Measurements from ENCODE around the gene GMPPB. TPM values are rescaled to one million over a fixed set of nuclear protein-coding genes. Genes with fewer than 3 reads are reported as not detected.
A peak's percentile ranks its signal among the peaks of the same experiment; 100 is the strongest.
"Not testable (repeated sequence)": the region's sequence is repeated elsewhere in the genome, so short reads cannot be mapped to it uniquely, and the experiment has no call there.

GMPPB gene
- total RNA-seq, 2 donors from 2014 or later = 54.2 to 78.4 TPM

- no peak for ATAC-seq
- intact Hi-C loops (cut with DNase I, micrococcal nuclease) = loop anchor here in 1 of 2 donors (5.0 kb wide), 1 partner anchor 135 kb away; no protein-coding TSS in a partner anchor
Observed at GRCh38 chr3:49702672-49703071, 21.1 kb downstream of the GMPPB start.

DNA sequence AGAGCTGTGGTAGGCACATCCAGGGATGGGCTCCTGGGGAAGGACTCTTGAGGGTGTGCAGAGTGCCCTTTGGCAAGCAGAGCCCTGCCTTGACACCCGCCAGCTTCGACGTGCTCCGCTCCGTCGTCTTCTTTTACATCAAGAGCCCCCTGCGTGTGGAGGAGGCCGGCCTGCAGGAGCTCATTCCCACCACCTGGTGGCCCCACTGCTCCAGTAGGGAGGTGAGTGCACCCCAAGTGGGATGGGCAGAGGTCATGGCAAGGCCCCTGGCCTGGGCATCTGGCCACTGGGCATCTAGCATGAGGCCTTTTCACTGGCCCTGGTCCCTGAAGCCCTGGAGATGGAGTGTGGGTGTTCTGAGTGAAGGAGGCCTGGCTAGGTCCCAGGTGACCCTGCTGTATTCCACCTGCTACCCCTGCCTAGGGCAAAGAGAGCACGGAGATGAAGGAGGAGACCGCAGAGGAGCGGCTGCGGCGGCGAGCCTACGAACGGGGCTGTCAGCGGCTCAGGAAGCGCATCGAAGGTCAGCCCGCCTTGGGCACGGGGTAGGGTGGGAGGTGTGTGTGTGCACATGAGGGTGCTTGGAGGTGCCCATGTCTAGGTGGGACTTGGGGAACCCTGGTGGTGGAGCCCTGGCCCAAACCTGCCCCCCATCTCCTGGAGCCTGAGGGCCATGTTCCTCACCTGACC is 22.2 kb downstream of the GMPPB start:
- intact Hi-C loops (cut with DNase I, micrococcal nuclease) = loop anchor here in 1 of 2 donors (5.0 kb wide), 1 partner anchor 136 kb away; no protein-coding TSS in a partner anchor
- ATAC-seq = no peak

More at GRCh38 chr3:49702672-49703071, 21.1 kb downstream of the GMPPB start:
- no peak for DNase-seq

DNA sequence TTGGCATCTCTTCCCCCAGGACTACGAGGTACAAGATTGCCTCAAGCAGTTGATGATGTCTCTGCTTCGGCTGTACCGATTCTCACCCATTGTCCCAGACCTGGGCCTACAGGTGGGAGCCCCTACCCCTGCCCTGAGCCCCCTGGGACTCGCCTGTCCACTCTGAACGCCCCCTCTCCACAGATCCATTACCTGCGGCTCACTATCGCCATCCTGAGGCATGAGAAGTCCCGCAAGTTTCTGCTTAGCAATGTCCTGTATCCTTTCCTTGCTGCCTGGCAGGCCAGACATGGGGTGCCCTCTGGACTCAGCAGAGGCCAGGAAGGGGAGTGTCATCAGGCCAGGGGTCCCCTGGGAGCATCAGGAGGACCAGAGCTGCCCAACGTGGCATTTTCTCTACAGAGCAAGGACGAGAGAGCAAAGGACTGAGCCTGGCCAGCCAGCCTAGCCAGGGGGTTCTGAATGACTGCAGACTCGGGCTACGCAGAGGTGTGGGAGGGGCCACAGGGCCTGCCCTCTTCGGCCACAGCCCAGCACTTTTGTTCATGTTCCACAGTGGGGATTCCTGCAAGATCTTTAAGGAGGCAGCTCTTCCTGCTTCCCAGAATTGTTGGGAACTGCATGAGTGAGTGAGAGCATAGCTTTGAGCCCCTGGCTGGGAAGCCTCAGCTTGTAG is 23.2 kb downstream of the GMPPB start:
- DNase-seq (no peak), ATAC-seq (no peak)
- intact Hi-C loops (cut with DNase I, micrococcal nuclease) = loop anchor here in 1 of 2 donors (5.0 kb wide), 1 partner anchor 137 kb away; no protein-coding TSS in a partner anchor

More for the DNA sequence above, 22.2 kb downstream of the GMPPB start:
- DNase-seq = no peak

DNA sequence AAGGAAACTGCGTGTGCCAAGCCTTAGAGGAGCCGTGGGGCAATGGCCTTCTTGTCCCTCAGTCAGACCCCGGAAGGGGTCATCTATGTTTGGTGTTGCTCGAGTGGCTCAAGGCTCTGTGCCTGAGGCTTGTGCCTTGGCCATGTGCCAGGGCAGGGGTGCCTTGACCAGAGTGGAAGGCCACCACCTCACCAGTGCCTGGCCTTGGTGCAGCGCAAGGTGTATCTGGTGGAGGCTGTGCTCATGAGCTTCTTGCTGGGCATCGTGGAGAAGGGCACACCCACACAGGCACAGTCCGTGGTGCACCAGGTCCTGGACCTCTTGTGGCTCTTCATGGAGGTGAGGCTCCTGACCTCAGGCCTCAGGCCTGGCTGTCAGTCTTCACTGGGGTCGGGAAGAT is 23.7 kb downstream of the GMPPB start:
- DNase-seq (no peak), ATAC-seq (no peak)
- intact Hi-C loops (cut with DNase I, micrococcal nuclease) = loop anchor here in 1 of 2 donors (5.0 kb wide), 1 partner anchor 137 kb away; no protein-coding TSS in a partner anchor

GRCh38 chr3:49699281-49699979 is 24.3 kb downstream of the GMPPB start:
- intact Hi-C loops (cut with DNase I, micrococcal nuclease) = no loop called here
- ATAC-seq (no peak), DNase-seq (no peak)

GRCh38 chr3:49695350-49696015 is 28.3 kb downstream of the GMPPB start:
- peak; percentile 19 for ATAC-seq
- DNase-seq; intact Hi-C loops (cut with DNase I, micrococcal nuclease): not testable (repeated sequence)

- DNase-seq; ATAC-seq; intact Hi-C loops (cut with DNase I, micrococcal nuclease): not testable (repeated sequence)
Observed at GRCh38 chr3:49694409-49695070, 29.2 kb downstream of the GMPPB start.

DNA sequence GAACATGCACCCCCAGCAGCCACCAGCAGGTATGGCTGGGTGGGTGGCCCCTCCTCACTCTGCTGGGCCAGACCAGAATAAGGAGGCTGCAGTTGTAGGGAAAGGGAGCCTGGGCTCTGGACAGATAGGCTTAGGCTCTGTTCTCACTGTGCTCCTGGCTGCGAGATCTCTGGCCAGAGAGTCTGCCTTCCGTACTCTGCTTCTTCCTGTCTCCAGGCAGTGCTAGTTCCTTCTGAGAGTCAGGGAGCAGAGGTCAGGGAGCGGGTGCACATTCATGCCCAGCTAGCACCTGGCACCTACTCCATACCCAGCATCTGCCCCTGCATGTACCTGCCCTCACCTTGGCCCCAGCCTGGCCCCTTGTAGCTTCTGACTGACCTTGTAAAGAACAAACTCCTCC is 32.3 kb downstream of the GMPPB start:
- DNase-seq; intact Hi-C loops (cut with DNase I, micrococcal nuclease): not testable (repeated sequence)
- peak; percentile 55 for ATAC-seq

DNA sequence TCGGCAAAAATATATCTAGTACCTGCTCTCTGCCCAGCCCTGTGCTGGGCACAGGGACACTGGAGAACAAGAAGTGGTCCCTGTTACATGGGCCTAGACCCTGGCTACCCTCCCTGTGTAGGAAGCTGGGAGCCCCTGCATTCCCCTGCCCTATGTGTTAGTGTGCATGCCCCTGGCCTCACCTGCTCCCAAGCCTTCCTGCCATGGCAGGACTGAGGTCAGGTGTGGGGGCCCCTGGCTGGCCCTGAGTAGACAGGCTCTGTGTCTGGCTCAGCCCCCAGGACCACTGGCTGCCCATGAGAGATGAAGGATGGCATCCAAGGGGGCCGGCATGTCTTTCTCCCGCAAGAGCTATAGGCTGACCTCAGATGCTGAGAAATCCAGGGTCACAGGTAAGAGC is 32.9 kb downstream of the GMPPB start:
- DNase-seq; ATAC-seq; intact Hi-C loops (cut with DNase I, micrococcal nuclease): not testable (repeated sequence)

DNA sequence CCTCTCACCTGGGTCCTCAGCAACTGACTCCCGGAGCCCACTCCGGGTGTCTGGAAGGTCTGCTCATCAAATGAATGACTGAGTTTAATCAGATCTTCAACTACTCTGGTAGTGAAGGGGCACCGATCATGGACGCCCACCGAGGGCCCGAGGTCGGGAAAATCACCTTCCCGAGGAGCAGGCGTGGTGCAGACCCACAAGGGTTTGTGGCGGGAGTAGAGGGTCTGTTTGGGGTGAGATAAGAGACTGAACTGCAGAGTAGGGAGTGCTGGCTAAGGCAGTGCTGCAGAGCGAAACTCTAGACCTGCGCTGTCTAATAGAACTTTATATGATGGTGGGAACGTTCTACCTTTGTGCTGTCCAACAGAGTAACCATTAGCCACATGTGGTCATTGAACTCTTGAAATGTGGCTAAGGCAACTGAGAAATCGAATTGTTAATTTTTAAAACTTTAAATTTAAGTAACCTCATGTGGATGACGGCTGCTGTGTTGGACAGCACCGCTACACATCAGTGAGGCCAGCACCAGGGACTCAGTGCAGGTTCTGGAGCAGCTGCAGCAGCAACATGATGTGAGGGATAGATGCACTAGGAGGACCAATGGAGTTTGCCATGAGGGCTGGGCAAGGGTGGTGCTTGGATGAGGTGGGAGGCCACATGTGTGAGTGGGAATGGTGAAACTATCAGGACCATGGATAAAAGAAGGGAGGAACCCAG is 33.7 kb downstream of the GMPPB start:
- intact Hi-C loops (cut with DNase I, micrococcal nuclease); ATAC-seq; DNase-seq: not testable (repeated sequence)

- DNase-seq (peak; percentile 86 to 93), ATAC-seq (peak; percentile 70)
- intact Hi-C loops (cut with DNase I, micrococcal nuclease) = no loop called here
Observed at GRCh38 chr3:49689046-49689907, 34.5 kb downstream of the GMPPB start, which contains the start of the genes MST1 and RNF123. TSS of gene MST1 (minus strand) at chr3:49689474. CDS start at chr3:49688691, 783 bp downstream. TSS of gene RNF123 (plus strand) at chr3:49689557. CDS start at chr3:49691166, 1,609 bp downstream.

DNA sequence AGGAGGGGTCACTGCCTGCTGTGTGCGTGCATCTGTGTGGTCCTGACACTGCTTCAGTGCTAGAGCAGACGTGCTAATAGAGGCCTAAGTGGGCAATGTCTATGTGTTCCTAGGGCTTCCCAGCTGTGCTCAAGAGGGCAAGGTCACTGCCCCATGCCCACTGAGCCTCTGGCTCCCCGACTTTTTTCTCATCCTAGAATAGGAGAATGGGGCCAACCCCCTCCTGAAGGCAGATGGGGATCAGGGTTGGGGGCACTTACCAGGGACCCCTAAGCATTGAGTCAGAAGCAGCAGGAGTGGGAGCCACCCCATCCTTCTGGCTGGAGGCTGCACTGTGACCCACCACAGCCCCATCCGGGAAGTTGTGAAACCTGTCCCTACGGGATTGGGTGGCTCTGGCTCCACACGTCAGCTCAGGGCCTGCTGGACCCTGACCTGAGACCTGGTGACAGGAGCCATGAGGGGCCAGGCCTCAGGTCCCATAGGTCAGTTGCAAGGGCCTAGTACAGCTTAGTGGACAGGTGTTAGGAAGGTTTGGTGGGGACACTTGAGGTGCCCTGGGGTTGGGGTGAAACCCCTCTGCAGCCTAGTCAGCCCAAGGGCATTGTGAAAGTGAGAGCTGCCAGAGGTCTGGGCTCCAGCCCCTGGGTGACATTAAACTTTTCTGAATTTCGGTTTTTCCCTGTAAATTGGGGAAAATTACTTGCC is 35.3 kb downstream of the GMPPB start:
- intact Hi-C loops (cut with DNase I, micrococcal nuclease); ATAC-seq; DNase-seq: not testable (repeated sequence)

DNA sequence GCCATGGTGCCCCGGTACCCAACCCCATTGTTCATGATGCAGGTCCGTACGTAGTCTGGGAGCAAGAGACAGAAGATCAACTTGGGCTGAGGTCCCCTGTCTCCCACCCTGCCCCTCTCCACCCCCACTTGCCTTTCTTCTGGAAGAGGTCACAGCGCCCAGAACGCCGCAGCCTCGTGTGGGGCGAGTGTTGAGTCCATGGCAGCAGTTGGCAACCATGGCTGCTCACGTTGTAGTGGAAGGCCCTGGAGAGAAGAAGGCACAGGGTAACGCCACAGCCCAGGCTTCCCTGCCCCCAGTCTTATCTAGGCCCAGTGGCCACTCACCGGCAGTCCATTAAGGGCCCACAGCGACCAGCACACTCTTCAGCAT is 36.3 kb downstream of the GMPPB start:
- DNase-seq; ATAC-seq; intact Hi-C loops (cut with DNase I, micrococcal nuclease): not testable (repeated sequence)

- intact Hi-C loops (cut with DNase I, micrococcal nuclease) = not testable (repeated sequence)
- DNase-seq = peak; percentile 82
- ATAC-seq = peak; percentile 64
Observed at GRCh38 chr3:49686769-49687423, 36.9 kb downstream of the GMPPB start.

GRCh38 chr3:49686346-49686745 is 37.4 kb downstream of the GMPPB start:
- ATAC-seq (peak; percentile 46), DNase-seq (peak; percentile 61 to 63)
- intact Hi-C loops (cut with DNase I, micrococcal nuclease) = not testable (repeated sequence)

All from left colon (tissue), 2 donors.